CD4-positive, alpha-beta memory T cell (primary cell): ENCODE results near the gene NT5C3B. TPM values are rescaled to one million over a fixed set of nuclear protein-coding genes. Genes with fewer than 3 reads are reported as not detected.
A peak's percentile ranks its signal among the peaks of the same experiment; 100 is the strongest.
"Not testable (repeated sequence)": the region's sequence is repeated elsewhere in the genome, so short reads cannot be mapped to it uniquely, and the experiment has no call there.

ENCODE experiments used
- CTCF ChIA-PET: fragments of 350-600 bp; sonication (Branson Sonifier 250); formaldehyde crosslinking; loops from one replicate; lab custom pipeline; 2021; ENCODE audit warnings: inconsistent platforms; ENCODE audit not compliant: partially characterized antibody; lab: Charles Lee
- POLR2A ChIA-PET: fragments of 350-600 bp; sonication (Branson Sonifier 250); formaldehyde crosslinking; loops from one replicate; lab custom pipeline; 2021; ENCODE audit not compliant: partially characterized antibody; lab: Charles Lee
- DNase-seq, 5 donors: peaks; one replicate each; pipeline versions ENCODE4 v3.0.0 to v3.0.0-alpha.2; 2020 to 2022; ENCODE audit warnings: mixed read lengths in 1 of 5
- H3K27ac ChIP-seq: one replicate; pipeline ENCODE4 v1.7.0; 2013; ENCODE audit warnings: low read depth, low read length
- H3K27me3 ChIP-seq: 2 replicates; pipeline ENCODE4 v1.7.0; 2013; ENCODE audit warnings: mild to moderate bottlenecking, low read length, moderate library complexity; ENCODE audit not compliant: insufficient read depth
- H3K36me3 ChIP-seq: 2 replicates; pipeline ENCODE4 v1.7.0; 2013; ENCODE audit warnings: mild to moderate bottlenecking, low read length, moderate library complexity; ENCODE audit not compliant: insufficient read depth
- H3K4me1 ChIP-seq: 2 replicates; pipeline ENCODE4 v1.7.0; 2013; ENCODE audit warnings: mild to moderate bottlenecking, low read length, moderate library complexity; ENCODE audit not compliant: insufficient read depth
- H3K4me3 ChIP-seq, 2 donors: one replicate each; pipeline ENCODE4 v1.7.0; 2013; ENCODE audit warnings: low read length in 2 of 2, mild to moderate bottlenecking in 1 of 2
- H3K9me3 ChIP-seq, 2 donors: one replicate each; pipeline ENCODE4 v1.7.0; 2013; ENCODE audit warnings: low read length in 2 of 2, control low read depth in 1 of 2; ENCODE audit not compliant: control insufficient read depth in 1 of 2
- H3K27ac Mint-ChIP-seq, 7 donors: one replicate each; pipeline ENCODE4 v1.8.0; 2020 to 2021; ENCODE audit warnings: mixed read lengths in 7 of 7, mild to moderate bottlenecking in 6 of 7, inconsistent platforms in 3 of 7, moderate library complexity in 3 of 7
- H3K27me3 Mint-ChIP-seq, 2 donors: one replicate each; pipeline ENCODE4 v1.8.0; 2020 to 2021; ENCODE audit warnings: mixed read lengths in 2 of 2
- H3K36me3 Mint-ChIP-seq, 2 donors: one replicate each; pipeline ENCODE4 v1.8.0; 2020 to 2021; ENCODE audit warnings: mixed read lengths in 2 of 2, inconsistent platforms in 1 of 2, mild to moderate bottlenecking in 1 of 2
- H3K4me1 Mint-ChIP-seq, 4 donors: one replicate each; pipeline ENCODE4 v1.8.0; 2020 to 2021; ENCODE audit warnings: mixed read lengths in 4 of 4, mild to moderate bottlenecking in 1 of 4
- H3K4me3 Mint-ChIP-seq, 8 donors: one replicate each; pipeline ENCODE4 v1.8.0; 2020 to 2021; ENCODE audit warnings: mixed read lengths in 8 of 8, mild to moderate bottlenecking in 7 of 8, moderate library complexity in 6 of 8, inconsistent platforms in 3 of 8
- H3K9me3 Mint-ChIP-seq, 8 donors: one replicate each; pipeline ENCODE4 v1.8.0; 2020 to 2021; ENCODE audit warnings: mixed read lengths in 8 of 8, mild to moderate bottlenecking in 5 of 8, inconsistent platforms in 3 of 8, moderate library complexity in 1 of 8
- intact Hi-C: fragments of 100-400 bp; cut with micrococcal nuclease; formaldehyde crosslinking; loops from one replicate; pipeline ENCODE4 v1.15.1; 2023
- polyA plus RNA-seq, 2 donors: library from polyadenylated mRNA; unstranded; fragments of 300-500 nt; fragmentation: Illumina TruSeq; gene quantifications; one replicate each; pipeline ENCODE4 v1.2.3, GENCODE V29; 2021
- total RNA-seq, 2 experiments: library from RNA; stranded (reverse); gene quantifications; one replicate each; pipeline ENCODE4 v1.2.3, GENCODE V29; 2021

The NT5C3B gene
- total and polyA plus RNA-seq, 4 experiments from 2014 or later: 20.9 to 42.1 (median 31.9) TPM

DNA sequence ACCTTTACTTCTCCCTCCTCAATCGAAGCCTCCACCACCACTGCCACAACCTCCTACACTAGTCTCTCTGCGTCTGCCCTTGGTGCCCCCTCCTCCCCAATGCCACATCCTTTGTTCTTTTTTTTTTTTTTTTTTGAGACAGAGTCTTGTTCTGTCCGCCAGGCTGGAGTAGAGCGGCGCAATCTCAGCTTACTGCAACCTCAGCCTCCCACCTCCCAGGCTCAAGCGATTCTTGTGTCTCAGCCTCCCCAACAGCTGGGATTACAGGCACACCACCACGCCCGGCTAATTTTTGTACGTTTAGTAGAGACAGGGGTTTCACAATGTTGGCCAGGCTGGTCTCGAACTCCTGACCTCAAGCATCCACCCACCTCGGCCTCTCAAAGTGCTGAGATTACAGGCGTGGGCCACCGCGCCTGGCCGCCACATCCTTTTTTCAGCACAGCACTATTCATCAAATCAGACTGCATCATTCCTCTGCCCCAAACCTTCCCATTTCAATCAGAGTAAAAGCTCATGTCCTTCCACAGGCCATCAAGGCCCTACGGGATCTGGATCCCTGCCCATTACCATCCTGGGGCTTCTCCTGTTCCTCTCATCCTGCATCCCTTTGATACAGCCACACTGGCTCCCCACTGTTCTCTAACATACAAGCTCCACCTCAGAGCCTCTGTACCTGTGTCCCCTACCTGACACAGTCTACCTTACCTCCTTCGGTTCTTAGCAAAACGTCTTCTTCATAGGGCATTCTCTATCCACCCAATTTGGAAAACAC is 27.2 kb upstream of the NT5C3B start:
- no peaks in the 10 kb centered on the region for H3K9me3 ChIP-seq
- peaks cover 46% of the 10 kb centered on the region for H3K4me1 ChIP-seq
- peak; percentile 22 to 46 (median 43) for DNase-seq
- H3K27ac Mint-ChIP-seq: no peak overlapping the region
- peak overlapping the region in 1 of 2 donors; percentile 78 for H3K4me3 ChIP-seq
- intact Hi-C loops: no loop called here
- H3K36me3 ChIP-seq: peaks cover 3% of the 10 kb centered on the region
- peaks cover 12 to 30% (median 23%) of the 10 kb centered on the region in 4 donors for H3K4me1 Mint-ChIP-seq
- no peaks in the 10 kb centered on the region for H3K27me3 Mint-ChIP-seq
- H3K9me3 Mint-ChIP-seq: peaks cover 0 to 1% (median 0%) of the 10 kb centered on the region in 8 donors
- CTCF ChIA-PET: interaction anchor here (0.5 to 2.5 kb wide), 2 partner anchors 11 to 52 kb away, joined by 3 to 8 read pairs; partner anchors contain the start of gene P3H4
- H3K27me3 ChIP-seq: no peaks in the 10 kb centered on the region
- peaks cover 8 to 17% of the 10 kb centered on the region in 2 donors for H3K36me3 Mint-ChIP-seq
- no peak overlapping the region for H3K27ac ChIP-seq
- H3K4me3 Mint-ChIP-seq: no peak overlapping the region
- POLR2A ChIA-PET: interaction anchor here (2.3 to 3.3 kb wide), 4 partner anchors 27 to 154 kb away, joined by 18 to 25 read pairs (median 22); partner anchors contain the start of genes ACLY, DNAJC7, FKBP10 and KLHL10

DNA sequence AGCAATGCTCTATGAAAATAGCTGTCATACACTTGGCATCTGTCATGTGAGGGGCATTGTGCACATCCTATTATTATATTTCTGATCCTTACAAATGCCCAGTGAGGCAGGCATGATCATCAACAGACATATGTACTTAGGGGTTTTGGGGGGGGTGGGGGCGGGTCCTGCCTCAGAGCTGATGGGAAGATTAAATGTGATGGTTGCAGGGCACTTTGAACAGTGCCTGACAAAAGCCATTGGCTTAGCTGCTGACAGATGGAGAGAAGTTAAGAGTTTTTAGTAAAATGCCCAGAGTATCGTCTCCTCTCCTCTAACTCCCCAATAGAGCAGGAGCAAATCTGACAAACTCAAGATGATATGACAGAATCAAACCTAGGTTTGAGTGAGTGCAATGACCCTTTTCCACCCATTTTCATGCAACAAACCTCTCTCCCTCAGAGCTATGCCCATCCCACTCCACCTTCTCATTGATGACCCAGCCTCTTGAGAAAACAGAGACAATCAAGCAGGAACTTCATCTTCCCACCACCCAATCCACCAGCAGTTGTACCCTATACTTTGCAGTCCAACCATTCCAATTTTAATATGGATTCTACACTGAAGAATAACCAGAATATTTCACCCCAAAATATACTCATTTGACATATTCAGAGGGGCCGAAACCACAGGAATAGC is 24.4 kb upstream of the NT5C3B start:
- intact Hi-C loops: no loop called here
- no peaks in the 10 kb centered on the region for H3K27me3 Mint-ChIP-seq
- H3K4me1 Mint-ChIP-seq: peaks cover 13 to 35% (median 20%) of the 10 kb centered on the region in 4 donors
- H3K4me3 Mint-ChIP-seq: peak overlapping the region in 2 of 8 donors; percentile 0 to 6
- Histone ChIP-seq H3K27me3 (no peaks in the 10 kb centered on the region), H3K27ac (no peak overlapping the region), H3K9me3 (no peaks in the 10 kb centered on the region), H3K36me3 (no peaks in the 10 kb centered on the region), H3K4me3 (no peak overlapping the region), H3K4me1 (peaks cover 46% of the 10 kb centered on the region)
- ChIA-PET POLR2A (interaction anchor here (0.6 kb wide), 1 partner anchor 171 kb away, joined by 3 read pairs; the partner anchor contains the start of gene EIF1), CTCF (no interaction called here)
- DNase-seq: no peak
- peak overlapping the region in 1 of 7 donors; percentile 24 for H3K27ac Mint-ChIP-seq
- H3K9me3 Mint-ChIP-seq: peaks cover 0 to 1% (median 0%) of the 10 kb centered on the region in 8 donors
- peaks cover 0 to 5% of the 10 kb centered on the region in 2 donors for H3K36me3 Mint-ChIP-seq

DNA sequence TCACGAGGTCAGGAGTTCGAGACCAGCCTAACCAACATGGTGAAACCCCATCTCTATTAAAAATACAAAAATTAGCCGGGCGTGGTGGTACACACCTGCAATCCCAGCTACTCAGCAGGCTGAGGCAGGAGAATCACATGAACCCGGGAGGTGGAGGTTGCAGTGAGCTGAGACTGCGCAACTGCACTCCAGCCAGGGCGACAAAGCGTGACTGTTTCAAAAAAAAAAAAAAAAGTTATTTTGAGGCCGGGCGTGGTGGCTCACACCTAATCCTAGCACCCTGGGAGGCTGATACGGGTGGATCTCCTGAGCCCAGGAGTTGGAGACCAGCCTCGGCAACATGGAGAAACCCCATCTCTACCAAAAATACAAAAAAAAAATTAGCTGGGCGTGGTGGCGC is 15.3 kb upstream of the NT5C3B start:
- H3K27ac ChIP-seq, H3K9me3 ChIP-seq, H3K27me3 Mint-ChIP-seq, CTCF ChIA-PET, H3K27ac Mint-ChIP-seq, intact Hi-C loops, H3K4me3 ChIP-seq, H3K27me3 ChIP-seq, H3K4me3 Mint-ChIP-seq, DNase-seq, H3K9me3 Mint-ChIP-seq: not testable (repeated sequence)
- H3K36me3 Mint-ChIP-seq: peaks cover 16 to 39% of the 10 kb centered on the region in 2 donors
- Histone ChIP-seq H3K4me1 (peaks cover 20% of the 10 kb centered on the region), H3K36me3 (peaks cover 20% of the 10 kb centered on the region)
- POLR2A ChIA-PET: interaction anchor here (0.7 to 1.3 kb wide), 2 partner anchors 13 to 16 kb away, joined by 4 to 6 read pairs; no protein-coding TSS in a partner anchor
- H3K4me1 Mint-ChIP-seq: peaks cover 17 to 44% (median 27%) of the 10 kb centered on the region in 4 donors

DNA sequence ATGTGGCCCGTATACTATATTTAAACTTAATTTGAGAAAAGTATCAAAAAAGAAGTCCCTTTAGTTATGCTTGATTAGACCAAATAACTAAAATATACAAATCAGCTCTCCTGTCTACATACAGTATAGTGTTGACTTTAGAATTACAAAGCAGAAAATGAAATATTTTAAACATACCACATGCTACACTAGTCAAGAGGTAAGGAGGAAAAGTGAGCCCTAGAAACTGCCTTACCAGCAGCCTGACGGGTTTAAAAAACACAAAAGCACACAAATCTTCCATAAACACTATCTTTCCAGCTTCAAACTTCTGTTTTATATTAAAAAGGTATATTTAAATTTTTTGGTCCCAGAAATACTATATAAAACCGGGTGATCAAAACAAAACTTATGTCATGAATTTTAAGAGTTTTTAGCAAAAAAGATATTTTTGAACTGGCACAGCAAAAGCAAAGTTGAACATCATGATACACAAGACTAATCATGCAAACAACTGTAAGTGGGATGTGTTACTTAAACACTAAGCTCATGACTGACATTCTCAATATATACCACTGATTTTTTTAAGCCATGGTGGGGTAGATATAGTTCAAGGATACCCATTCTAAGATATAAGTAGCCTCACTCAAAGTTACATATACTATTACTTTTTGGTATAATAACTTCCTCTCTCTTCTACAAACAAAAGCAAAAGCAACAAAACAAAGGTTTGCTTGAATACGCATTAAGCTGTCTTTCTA is 13.4 kb upstream of the NT5C3B start:
- peaks cover 20% of the 10 kb centered on the region for H3K4me1 ChIP-seq
- no peaks in the 10 kb centered on the region for H3K27me3 ChIP-seq
- Mint-ChIP-seq H3K27me3 (no peaks in the 10 kb centered on the region), H3K4me3 (peak overlapping the region in 1 of 8 donors; percentile 6), H3K36me3 (peaks cover 10 to 31% of the 10 kb centered on the region in 2 donors), H3K27ac (no peak overlapping the region), H3K4me1 (peaks cover 11 to 34% (median 24%) of the 10 kb centered on the region in 4 donors), H3K9me3 (no peaks in the 10 kb centered on the region)
- H3K36me3 ChIP-seq: peaks cover 14% of the 10 kb centered on the region
- ChIA-PET CTCF (interaction anchor here (0.5 kb wide), 1 partner anchor 33 kb away, joined by 3 read pairs; no protein-coding TSS in a partner anchor), POLR2A (interaction anchor here (1.4 kb wide), 1 partner anchor 161 kb away, joined by 4 read pairs; no protein-coding TSS in a partner anchor)
- H3K27ac ChIP-seq: no peak overlapping the region
- H3K9me3 ChIP-seq: no peaks in the 10 kb centered on the region
- intact Hi-C loops: no loop called here
- no peak overlapping the region for H3K4me3 ChIP-seq
- no peak for DNase-seq

DNA sequence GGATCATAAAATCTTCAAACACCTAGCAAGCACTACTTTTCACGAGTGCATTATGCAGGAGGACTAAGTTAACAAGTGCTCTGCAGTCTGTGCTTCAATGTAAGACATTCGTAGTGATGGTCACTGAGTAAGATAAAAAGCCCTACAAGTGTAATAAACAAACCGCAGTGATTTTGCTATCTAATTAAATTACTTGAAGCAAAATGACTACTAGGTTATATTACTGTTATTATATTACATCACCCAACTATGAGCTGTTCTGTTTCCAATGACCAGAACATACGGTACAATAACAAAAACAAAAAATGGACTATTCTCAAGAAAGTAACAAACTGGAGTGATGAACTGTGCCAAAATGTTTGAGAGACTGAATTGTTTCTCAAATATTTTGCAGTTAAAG is 12.8 kb upstream of the NT5C3B start:
- no peaks in the 10 kb centered on the region for H3K9me3 ChIP-seq
- peaks cover 20% of the 10 kb centered on the region for H3K4me1 ChIP-seq
- ChIA-PET POLR2A (interaction anchor here (1.4 kb wide), 1 partner anchor 161 kb away, joined by 4 read pairs; no protein-coding TSS in a partner anchor), CTCF (interaction anchor here (0.5 kb wide), 1 partner anchor 34 kb away, joined by 3 read pairs; no protein-coding TSS in a partner anchor)
- no peak overlapping the region for H3K27ac ChIP-seq
- Mint-ChIP-seq H3K36me3 (peaks cover 6 to 25% of the 10 kb centered on the region in 2 donors), H3K4me3 (no peak overlapping the region), H3K27me3 (no peaks in the 10 kb centered on the region), H3K27ac (no peak overlapping the region), H3K4me1 (peaks cover 11 to 28% (median 20%) of the 10 kb centered on the region in 4 donors), H3K9me3 (no peaks in the 10 kb centered on the region)
- H3K4me3 ChIP-seq: no peak overlapping the region
- no peaks in the 10 kb centered on the region for H3K27me3 ChIP-seq
- peaks cover 8% of the 10 kb centered on the region for H3K36me3 ChIP-seq
- intact Hi-C loops: no loop called here
- no peak for DNase-seq

DNA sequence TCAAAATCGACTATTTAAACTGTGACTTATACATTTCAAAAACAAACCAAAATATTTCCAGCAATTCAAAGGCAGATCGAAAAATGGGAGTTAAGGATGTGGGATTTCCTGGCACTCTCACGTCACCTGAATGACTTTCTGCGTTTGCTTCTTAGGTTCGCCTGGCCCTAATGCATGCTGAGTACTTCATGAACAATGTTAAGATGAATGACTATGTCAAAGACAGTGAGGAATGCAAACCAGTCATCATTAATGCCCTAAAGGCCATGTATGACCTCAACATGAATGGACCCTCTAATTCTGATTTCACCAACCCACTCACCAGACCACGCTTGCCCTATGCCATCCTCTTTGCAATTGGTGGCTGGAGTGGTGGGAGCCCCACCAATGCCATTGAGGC is 8.9 kb upstream of the NT5C3B start:
- no peaks in the 10 kb centered on the region for H3K27me3 ChIP-seq
- Mint-ChIP-seq H3K9me3 (no peaks in the 10 kb centered on the region), H3K4me3 (no peak overlapping the region), H3K36me3 (peaks cover 0 to 4% of the 10 kb centered on the region in 2 donors), H3K4me1 (peaks cover 4 to 6% (median 4%) of the 10 kb centered on the region in 4 donors), H3K27me3 (no peaks in the 10 kb centered on the region), H3K27ac (no peak overlapping the region)
- DNase-seq: no peak
- intact Hi-C loops: no loop called here
- H3K27ac ChIP-seq: no peak overlapping the region
- H3K4me3 ChIP-seq: no peak overlapping the region
- ChIA-PET CTCF (no interaction called here), POLR2A (no interaction called here)
- no peaks in the 10 kb centered on the region for H3K9me3 ChIP-seq
- no peaks in the 10 kb centered on the region for H3K36me3 ChIP-seq
- no peaks in the 10 kb centered on the region for H3K4me1 ChIP-seq
